DMS79 treated with DMSO at 0.1 percent for 48 hours (cell line): ENCODE results near the gene BTN2A1.
"Not testable (repeated sequence)": the region's sequence is repeated elsewhere in the genome, so short reads cannot be mapped to it uniquely, and the experiment has no call there.

ENCODE experiments used
- DNase-seq: peaks from one replicate; lab custom pipeline; 2025; lab: John Stamatoyannopoulos, UW

Gene BTN2A1

DNA sequence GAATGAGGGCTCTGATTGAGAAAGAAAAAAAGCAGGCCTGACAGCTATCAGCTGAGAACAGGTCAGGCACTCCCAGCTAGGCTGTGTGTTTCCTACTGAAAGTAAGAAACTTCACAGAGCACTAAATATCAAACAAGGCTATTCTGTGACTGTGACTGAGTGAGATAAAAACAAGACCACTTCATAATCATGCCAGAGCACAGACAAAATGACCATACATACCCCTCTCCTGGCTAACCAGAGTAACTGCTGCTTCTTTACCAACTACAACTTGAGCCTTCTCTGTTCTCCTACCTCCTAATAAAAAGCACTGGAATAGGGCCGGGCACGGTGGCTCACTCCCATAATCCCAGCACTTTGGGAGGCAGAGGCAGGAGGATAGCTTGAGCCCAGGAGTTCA is 35.5 kb downstream of the BTN2A1 start:
- DNase-seq = no peak

DNA sequence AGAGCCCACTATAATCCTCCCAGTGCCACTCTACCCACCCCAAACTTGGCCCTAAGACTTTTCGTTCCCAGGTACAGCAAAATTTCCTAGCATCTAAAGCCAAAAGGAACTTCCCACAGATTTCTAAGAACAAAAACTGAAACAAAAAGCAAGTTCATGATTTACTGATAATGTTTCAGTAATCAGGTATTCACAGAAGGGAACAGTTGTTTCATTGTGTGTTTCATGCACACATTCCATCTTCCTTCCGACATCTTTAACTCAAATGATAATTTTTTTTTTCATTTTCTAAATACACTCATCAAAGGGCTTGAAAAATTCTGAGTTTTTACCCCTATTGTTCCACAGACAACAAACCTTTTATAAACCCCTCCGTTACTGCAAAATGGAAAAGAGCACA is 36.4 kb downstream of the BTN2A1 start:
- no peak for DNase-seq

DNA sequence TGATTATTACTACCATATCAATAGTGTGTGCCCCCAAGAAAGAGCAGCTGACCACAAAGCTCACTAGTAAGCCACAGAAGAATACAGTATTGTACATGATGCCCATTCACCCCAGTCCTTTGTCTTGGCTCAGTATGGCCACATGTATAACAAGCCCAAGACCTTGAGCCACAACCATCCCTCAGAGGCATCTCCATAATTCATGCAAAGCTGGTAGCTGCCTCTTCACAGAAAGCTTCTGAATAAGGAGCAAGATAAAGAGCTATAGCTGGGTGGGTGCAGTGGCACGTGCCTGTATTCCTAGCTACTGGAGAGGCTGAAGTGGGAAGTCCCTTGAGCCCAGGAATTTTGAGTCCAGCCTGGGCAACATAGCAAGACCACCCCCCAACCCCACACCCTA is 37.5 kb downstream of the BTN2A1 start:
- no peak for DNase-seq

GRCh38 chr6:26497610-26498009 is 39.9 kb downstream of the BTN2A1 start:
- no peak for DNase-seq

GRCh38 chr6:26500102-26500501 is 42.3 kb downstream of the BTN2A1 start, which contains the start of gene BTN1A1:
Gene BTN1A1, plus strand, starts transcription at chr6:26500303. Its CDS starts 984 bp downstream, at chr6:26501287.
- no peak for DNase-seq

- peak; percentile 14 for DNase-seq
Observed at GRCh38 chr6:26501482-26501986, 43.8 kb downstream of the BTN2A1 start.

DNA sequence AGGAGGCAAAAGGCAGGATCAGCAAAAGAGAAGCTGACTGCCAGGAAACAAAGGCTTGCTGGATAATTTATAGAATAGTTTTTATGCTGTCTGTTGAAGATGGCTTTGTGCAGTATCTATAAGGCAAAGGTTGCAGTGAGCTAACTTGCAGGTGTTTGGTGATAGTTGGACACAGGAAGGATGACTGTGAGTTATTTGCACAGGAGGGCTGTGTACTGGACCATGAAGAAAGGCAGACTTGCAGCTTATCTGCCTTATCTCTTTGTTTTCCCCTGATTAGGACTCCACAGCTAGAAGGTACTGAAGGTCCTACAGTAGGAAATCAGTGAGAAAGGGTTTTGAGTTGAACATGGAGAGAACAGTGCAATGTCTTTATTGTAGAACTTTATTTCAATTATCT is 44.4 kb downstream of the BTN2A1 start:
- DNase-seq = no peak

DNA sequence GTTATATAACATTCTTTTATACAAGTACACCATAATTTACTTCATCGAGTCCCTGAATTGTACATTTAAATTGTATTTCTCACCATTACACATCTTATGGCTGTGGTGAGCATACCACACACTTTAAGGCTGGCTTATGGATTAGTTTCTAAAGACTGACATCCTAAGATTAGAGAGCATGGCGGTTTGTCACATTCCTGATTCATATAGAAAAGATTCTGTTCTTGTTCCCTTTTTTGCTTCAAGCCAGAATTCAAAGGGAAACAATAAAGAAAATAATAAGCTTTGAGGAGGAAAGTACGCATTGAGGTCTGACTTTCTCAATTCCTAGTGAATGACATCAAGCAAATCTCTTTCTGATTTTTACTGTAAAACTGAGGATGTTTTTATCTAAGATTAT is 44.9 kb downstream of the BTN2A1 start:
- DNase-seq = no peak

- DNase-seq = no peak
Observed at GRCh38 chr6:26507658-26508057, 49.9 kb downstream of the BTN2A1 start.

GRCh38 chr6:26511033-26511432 is 53.3 kb downstream of the BTN2A1 start:
- not testable (repeated sequence) for DNase-seq

- DNase-seq = no peak
Observed at GRCh38 chr6:26514984-26515383, 57.2 kb downstream of the BTN2A1 start.

DNA sequence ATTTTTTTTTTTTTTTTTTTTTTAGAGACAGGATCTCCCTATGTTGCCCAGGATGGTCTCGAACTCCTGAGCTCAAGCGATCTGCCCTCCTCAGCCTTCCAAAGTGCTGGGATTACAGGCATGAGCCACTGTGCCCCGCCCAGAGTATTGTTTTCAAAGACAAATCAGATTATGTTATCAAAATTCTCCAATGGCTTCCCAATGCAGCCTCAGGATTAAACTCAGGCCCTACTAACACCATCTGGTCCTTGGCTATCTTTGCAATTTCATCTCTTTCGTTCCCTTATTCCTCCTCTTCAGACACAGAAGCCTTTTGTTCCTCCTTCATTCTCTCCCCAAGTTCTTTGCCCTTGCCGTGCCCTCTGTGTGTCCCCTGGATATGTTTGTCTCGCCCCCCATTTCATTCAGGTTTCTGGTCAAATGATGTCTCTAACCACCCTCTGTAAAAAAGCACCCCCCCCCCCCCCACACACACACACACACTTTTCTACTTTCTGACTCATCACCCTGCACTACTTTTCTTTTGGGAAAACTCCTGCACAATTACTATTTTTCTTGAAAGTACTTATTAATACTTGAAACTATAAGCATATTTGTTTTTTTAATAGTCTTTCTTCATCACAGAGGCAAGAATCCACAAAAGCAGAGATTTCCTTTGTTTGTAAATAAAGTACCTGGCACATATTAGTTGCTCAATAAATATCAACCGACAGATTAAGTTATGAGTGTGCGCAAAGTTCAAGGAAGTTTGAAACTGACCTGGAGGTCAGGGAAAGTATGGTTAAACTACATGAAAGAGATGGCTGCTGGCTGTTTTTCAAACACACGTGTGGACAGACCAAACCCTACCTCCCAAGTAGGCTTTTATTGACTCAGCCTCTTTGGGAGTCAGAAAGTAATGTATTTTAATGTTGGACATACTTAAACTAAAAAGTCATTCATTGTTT is 59.0 kb downstream of the BTN2A1 start:
- no peak for DNase-seq
